ENCODE data around the gene MEAF6. TPM values are rescaled to one million over a fixed set of nuclear protein-coding genes. Genes with fewer than 3 reads are reported as not detected.
A peak's percentile ranks its signal among the peaks of the same experiment; 100 is the strongest.

Gene MEAF6
- total RNA-seq, 1 experiment from 2014 or later: 51.6 TPM

DNA sequence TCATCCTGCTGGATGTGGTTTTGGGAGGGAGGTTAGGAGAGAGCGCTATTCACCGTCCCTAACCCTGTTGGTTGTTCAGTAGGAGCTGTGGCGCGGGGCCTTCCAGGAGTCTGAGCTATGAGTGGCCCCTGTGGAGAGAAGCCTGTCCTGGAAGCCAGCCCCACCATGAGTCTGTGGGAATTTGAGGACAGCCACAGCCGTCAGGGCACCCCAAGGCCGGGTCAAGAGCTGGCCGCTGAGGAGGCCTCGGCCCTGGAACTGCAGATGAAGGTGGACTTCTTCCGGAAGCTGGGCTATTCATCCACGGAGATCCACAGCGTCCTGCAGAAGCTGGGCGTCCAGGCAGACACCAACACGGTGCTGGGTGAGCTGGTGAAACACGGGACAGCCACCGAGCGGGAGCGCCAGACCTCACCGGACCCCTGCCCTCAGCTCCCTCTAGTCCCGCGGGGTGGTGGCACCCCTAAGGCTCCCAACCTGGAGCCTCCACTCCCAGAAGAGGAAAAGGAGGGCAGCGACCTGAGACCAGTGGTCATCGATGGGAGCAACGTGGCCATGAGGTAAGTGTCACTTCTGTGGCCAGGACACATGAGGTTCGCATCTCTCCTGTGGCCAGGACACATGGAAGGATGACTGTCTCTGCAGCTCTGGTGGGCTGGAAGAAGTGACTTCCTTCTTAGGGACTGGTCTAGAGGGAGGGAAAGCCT is 39.0 kb downstream of the MEAF6 start:
- Histone ChIP-seq H3K9ac (ENCODE audit: extremely low read depth, insufficient read length, low read length) (no peak overlapping the region), H3K4me1 (ENCODE audit: insufficient read depth, low read length) (peaks cover 17% of the 10 kb centered on the region; the same call in 1 of the 2 replicates), H3K14ac (ENCODE audit: insufficient read depth, low read length) (no peak overlapping the region), H3T11ph (ENCODE audit: low read length) (no peak overlapping the region), H4K20me1 (ENCODE audit: control insufficient read depth, insufficient read depth, insufficient read length) (no peaks in the 10 kb centered on the region), H2BK20ac (ENCODE audit: low read depth, low read length, poor library complexity, severe bottlenecking) (no peak overlapping the region), H3K23ac (ENCODE audit: insufficient read length, low read depth, low read length) (no peak overlapping the region), H3K79me1 (ENCODE audit: insufficient read depth, low read depth, low read length, poor library complexity, severe bottlenecking) (no peaks in the 10 kb centered on the region), H2BK5ac (ENCODE audit: insufficient read length, low read length) (no peak overlapping the region), H3K23me2 (ENCODE audit: insufficient read length, low read depth, low read length, poor library complexity, severe bottlenecking) (peaks cover 13% of the 10 kb centered on the region), H2BK12ac (ENCODE audit: insufficient read length, low read depth, low read length) (no peak overlapping the region), H2AFZ (ENCODE audit: low read length) (no peak overlapping the region), H3K9me3 (ENCODE audit: control insufficient read depth, low read depth, low read length) (no peaks in the 10 kb centered on the region), H3K56ac (ENCODE audit: insufficient read length, low read depth, low read length) (no peak overlapping the region), H4K8ac (replicated peaks; ENCODE audit: insufficient read length, low read depth, low read length) (no peak overlapping the region), H3K79me2 (ENCODE audit: insufficient read depth, low read length) (peaks cover 3% of the 10 kb centered on the region; the same call in 1 of the 2 replicates), H3K4me2 (ENCODE audit: insufficient read depth, insufficient read length, low read length) (peak overlapping the region; percentile 84), H2AK5ac (ENCODE audit: insufficient read length, low read length) (no peak overlapping the region), H2BK15ac (ENCODE audit: low read depth, low read length) (no peak overlapping the region), H3K27ac (ENCODE audit: insufficient read length, low read depth, low read length) (no peak overlapping the region), H2BK120ac (ENCODE audit: low read depth, low read length, poor library complexity, severe bottlenecking) (no peak overlapping the region), H3K27me3 (ENCODE audit: insufficient read depth, low read length) (peaks cover 4% of the 10 kb centered on the region; the same call in 1 of the 2 replicates), H3K4ac (ENCODE audit: low read depth, low read length) (no peak overlapping the region), H4K91ac (ENCODE audit: insufficient read length, low read depth, low read length) (no peak overlapping the region), H3K18ac (ENCODE audit: insufficient read length, low read depth, low read length) (no peak overlapping the region), H4K5ac (ENCODE audit: insufficient read length, low read depth, low read length) (no peak overlapping the region)
- H3K4me3 Mint-ChIP-seq: peak overlapping the region; percentile 71 to 82
- peak overlapping the region in 1 of 3 experiments; percentile 62; a peak in 1 of 7 replicates for H3K27ac Mint-ChIP-seq
- DNase-seq: no peak
- H3K4me1 Mint-ChIP-seq: peaks cover 48 to 62% of the 10 kb centered on the region in 2 experiments
- no CpG with 5 or more reads among the region's 24 CpGs for WGBS (ENCODE audit: extremely low coverage, insufficient read length, low lambda C conversion rate)
- no peak for TF ChIP-seq CTCF (conservative IDR thresholded peaks at IDR 0.05)
- peaks cover 9 to 18% (median 12%) of the 10 kb centered on the region in 3 experiments; a peak in 5 of 7 replicates for H3K36me3 Mint-ChIP-seq (ENCODE audit: insufficient read depth in 1 of 3, low read depth in 3 of 3)
- peaks cover 18% of the 10 kb centered on the region for H3K27me3 Mint-ChIP-seq (ENCODE audit: low read depth)
- H3K9me3 Mint-ChIP-seq: no peaks in the 10 kb centered on the region
